Aorta (tissue), 5 donors: Measurements from ENCODE around the gene RAX. TPM values are rescaled to one million over a fixed set of nuclear protein-coding genes. Genes with fewer than 3 reads are reported as not detected.

ENCODE experiments used
- ATAC-seq: fragments of 200-7000 bp; cut with Tn5 transposase; one replicate; pipeline ENCODE4 v1.9.1; 2022; ENCODE audit warnings: moderate library complexity; ENCODE audit not compliant: low FRiP score
- DNase-seq, 2 donors: peaks; one replicate each; pipeline ENCODE4 v3.0.0-alpha.2; 2020
- H3K27ac ChIP-seq, 2 donors: one replicate each; pipeline ENCODE4 v1.5.1; 2013; ENCODE audit warnings: low read length in 2 of 2, mild to moderate bottlenecking in 2 of 2, moderate library complexity in 2 of 2, control low read depth in 1 of 2, inconsistent platforms in 1 of 2, low read depth in 1 of 2
- H3K27me3 ChIP-seq, 2 donors: one replicate each; pipeline ENCODE4 v1.6.1; 2013; ENCODE audit warnings: control low read depth in 1 of 2, low read length in 1 of 2, mild to moderate bottlenecking in 1 of 2, moderate library complexity in 1 of 2; ENCODE audit not compliant: insufficient read depth in 2 of 2, control insufficient read depth in 1 of 2
- H3K36me3 ChIP-seq, 2 donors: one replicate each; pipeline ENCODE4 v1.6.1; 2013; ENCODE audit warnings: control low read depth in 1 of 2, low read length in 1 of 2, mild to moderate bottlenecking in 1 of 2; ENCODE audit not compliant: insufficient read depth in 2 of 2, control insufficient read depth in 1 of 2
- H3K4me1 ChIP-seq, 2 donors: one replicate each; pipeline ENCODE4 v1.6.1; 2013; ENCODE audit warnings: low read length in 2 of 2, control low read depth in 1 of 2, mild to moderate bottlenecking in 1 of 2, moderate library complexity in 1 of 2; ENCODE audit not compliant: insufficient read depth in 2 of 2, control insufficient read depth in 1 of 2
- H3K4me3 ChIP-seq, 2 donors: one replicate each; pipeline ENCODE4 v1.5.1; 2013; ENCODE audit warnings: low read length in 2 of 2, control low read depth in 1 of 2, mild to moderate bottlenecking in 1 of 2
- H3K9me3 ChIP-seq: one replicate; pipeline ENCODE4 v1.6.1; 2013; ENCODE audit warnings: mild to moderate bottlenecking, low read length; ENCODE audit not compliant: control insufficient read depth
- WGBS, 2 donors: extraction: QIAGEN DNeasy Blood & Tissue Kit; methylation state at CpG; one replicate each; pipeline ENCODE4 v1.1.7; 2013; 5-methylcytosine and 5-hydroxymethylcytosine counted together
- intact Hi-C, 2 donors: fragments of 100-400 bp; cut with DNase I; formaldehyde crosslinking; loops; one replicate each; pipeline versions ENCODE4 v1.14.2 to v1.15.0; 2022
- long read RNA-seq, 2 donors: library from polyadenylated mRNA; unstranded; transcript quantifications; one replicate each; pipeline ENCODE4 v2.0.0, GENCODE V29; 2020 to 2021
- polyA plus RNA-seq, 2 donors: library from polyadenylated mRNA; stranded (reverse); fragments of 200-250 nt; gene quantifications; one replicate each; pipeline ENCODE4 v1.2.3, GENCODE V29; 2013
- total RNA-seq, 2 donors: library from RNA; stranded (reverse); fragmentation: NEBNext Ultra II Directional; extraction: Animal tissue kit (Norgen Biotek cat#: 25700); gene quantifications; one replicate each; pipeline ENCODE4 v1.2.1, GENCODE V29; 2021
- donor health status: healthy with polysubstance abuse.
- donor health status: Bipolar disorder and iron deficiency.
- donor health status: DM: no; HTN: no; CAD: no.
- donor health status: DM: no; HTN: no; CAD: no.
- donor health status: DM: yes; HTN: yes; CAD: no.

Gene RAX
- total RNA-seq (not detected), polyA plus RNA-seq (not detected)
- long read RNA-seq, donor 1 = 0 reads
- long read RNA-seq, donor 2 = 0 reads

GRCh38 chr18:59272891-59273758 is at the start of gene RAX:
RAX (minus strand) TSS chr18:59273454; CDS start chr18:59273206, 248 bp downstream.
- Histone ChIP-seq H3K36me3 (no peaks in the 10 kb centered on the region), H3K4me1 (no peaks in the 10 kb centered on the region), H3K4me3 (no peak within 1 kb of the TSS), H3K9me3 (no peaks in the 10 kb centered on the region), H3K27me3 (no peaks in the 10 kb centered on the region), H3K27ac (no peak within 1 kb of the TSS)
- ATAC-seq = peak; percentile 13
- intact Hi-C loops = no loop called here
- DNase-seq = no peak
- WGBS, 2 donors = 1 to 2% methylated on average over 69 to 88 of the region's 88 CpGs

- no peak within 1 kb of the TSS for H3K4me3 ChIP-seq
- no peak for ATAC-seq
- H3K27ac ChIP-seq = no peak within 1 kb of the TSS
- no peaks in the 10 kb centered on the region for H3K27me3 ChIP-seq
- H3K9me3 ChIP-seq = no peaks in the 10 kb centered on the region
- no peaks in the 10 kb centered on the region for H3K36me3 ChIP-seq
- intact Hi-C loops = no loop called here
- WGBS, 2 donors = 89 to 91% methylated on average over 4 of the region's 4 CpGs
- DNase-seq = no peak
- no peaks in the 10 kb centered on the region for H3K4me1 ChIP-seq
Observed at GRCh38 chr18:59318460-59319050, 45.3 kb upstream of the RAX start, which contains the start of gene CPLX4. CPLX4 (minus strand) TSS chr18:59318649; CDS start chr18:59318462, 187 bp downstream.

GRCh38 chr18:59311631-59312030 is 38.4 kb upstream of the RAX start:
- ATAC-seq (no peak), DNase-seq (no peak)
- intact Hi-C loops = no loop called here
- WGBS, 2 donors = 77 to 85% methylated on average over 7 of the region's 7 CpGs
- no peaks in the 10 kb centered on the region for H3K9me3 ChIP-seq
- H3K4me3 ChIP-seq = no peak overlapping the region
- H3K27me3 ChIP-seq = no peaks in the 10 kb centered on the region
- H3K4me1 ChIP-seq = peaks cover 0 to 2% of the 10 kb centered on the region in 2 donors
- no peaks in the 10 kb centered on the region for H3K36me3 ChIP-seq
- no peak overlapping the region for H3K27ac ChIP-seq

GRCh38 chr18:59308938-59309260 is 35.6 kb upstream of the RAX start:
- intact Hi-C loops = loop anchor here (2.0 to 5.0 kb wide), 2 partner anchors 93 to 94 kb away; no protein-coding TSS in a partner anchor

GRCh38 chr18:59308248-59308937 is 35.1 kb upstream of the RAX start:
- Histone ChIP-seq H3K27me3 (no peaks in the 10 kb centered on the region), H3K27ac (no peak overlapping the region), H3K4me1 (peaks cover 0 to 2% of the 10 kb centered on the region in 2 donors), H3K4me3 (no peak overlapping the region), H3K9me3 (no peaks in the 10 kb centered on the region), H3K36me3 (no peaks in the 10 kb centered on the region)
- DNase-seq (peak; percentile 83 to 92), ATAC-seq (peak; percentile 91)
- 3 to 5% methylated on average over 39 to 46 of the region's 46 CpGs for WGBS, 2 donors
- intact Hi-C loops = loop anchor here (2.0 to 5.0 kb wide), 2 partner anchors 94 kb away; no protein-coding TSS in a partner anchor

More at GRCh38 chr18:59308938-59309260, 35.6 kb upstream of the RAX start:
- H3K4me3 ChIP-seq = no peak overlapping the region
- H3K27ac ChIP-seq = no peak overlapping the region
- peaks cover 0 to 2% of the 10 kb centered on the region in 2 donors for H3K4me1 ChIP-seq
- no peaks in the 10 kb centered on the region for H3K36me3 ChIP-seq
- no peaks in the 10 kb centered on the region for H3K27me3 ChIP-seq
- 2 to 5% methylated on average over 5 of the region's 5 CpGs for WGBS, 2 donors
- no peaks in the 10 kb centered on the region for H3K9me3 ChIP-seq
- ATAC-seq (no peak), DNase-seq (no peak)

GRCh38 chr18:59306640-59307039 is 33.4 kb upstream of the RAX start:
- Histone ChIP-seq H3K27ac (no peak overlapping the region), H3K4me1 (peaks cover 0 to 2% of the 10 kb centered on the region in 2 donors), H3K27me3 (no peaks in the 10 kb centered on the region), H3K4me3 (no peak overlapping the region), H3K9me3 (no peaks in the 10 kb centered on the region), H3K36me3 (no peaks in the 10 kb centered on the region)
- no peak for ATAC-seq
- no peak for DNase-seq
- intact Hi-C loops = loop anchor here in 1 of 2 donors (5.0 kb wide), 1 partner anchor 96 kb away; no protein-coding TSS in a partner anchor
- 79 to 84% methylated on average over 6 of the region's 6 CpGs for WGBS, 2 donors

GRCh38 chr18:59305295-59305694 is 32.0 kb upstream of the RAX start:
- Histone ChIP-seq H3K4me1 (peaks cover 0 to 2% of the 10 kb centered on the region in 2 donors), H3K27me3 (no peaks in the 10 kb centered on the region), H3K9me3 (no peaks in the 10 kb centered on the region), H3K4me3 (no peak overlapping the region), H3K36me3 (no peaks in the 10 kb centered on the region), H3K27ac (no peak overlapping the region)
- no peak for DNase-seq
- intact Hi-C loops = loop anchor here in 1 of 2 donors (5.0 kb wide), 1 partner anchor 97 kb away; no protein-coding TSS in a partner anchor
- no peak for ATAC-seq
- WGBS, 2 donors = 73 to 75% methylated on average over 4 of the region's 4 CpGs

- intact Hi-C loops = no loop called here
- Histone ChIP-seq H3K36me3 (no peaks in the 10 kb centered on the region), H3K27ac (no peak overlapping the region), H3K4me1 (peaks cover 0 to 2% of the 10 kb centered on the region in 2 donors), H3K27me3 (no peaks in the 10 kb centered on the region), H3K9me3 (no peaks in the 10 kb centered on the region), H3K4me3 (no peak overlapping the region)
- 78 to 80% methylated on average over 9 of the region's 9 CpGs for WGBS, 2 donors
- no peak for DNase-seq
- no peak for ATAC-seq
Observed at GRCh38 chr18:59303656-59304195, 30.5 kb upstream of the RAX start.
